K562 (cell line): ENCODE measurements around the gene PTPN5. TPM values are rescaled to one million over a fixed set of nuclear protein-coding genes. Genes with fewer than 3 reads are reported as not detected.

Source experiments
- ATAC-seq: fragments of 200-7000 bp; cut with Tn5 transposase; 3 replicates; pipeline ENCODE4 v1.9.1; 2020; ENCODE audit warnings: moderate library complexity
- BruUV-seq: library from RNA; stranded (reverse); fragments of 400-500 nt; replicated peaks from 2 replicates; lab custom pipeline; 2021; lab: Mats Ljungman, UMichigan
- CTCF ChIA-PET: fragments of 300-600 bp; formaldehyde crosslinking; extraction: SDS; loops from one replicate; lab custom pipeline; 2021; ENCODE audit warnings: low intra/inter-chr PET ratio; lab: Yijun Ruan, JAX
- POLR2A ChIA-PET: fragments of 300-600, 350-650 bp; sonication (Branson Sonifier 250); formaldehyde crosslinking; extraction: SDS; loops from one replicate; lab custom pipeline; 2021; ENCODE audit warnings: antibody characterized with exemption, inconsistent platforms; lab: Yijun Ruan, JAX
- DNase-seq, 4 experiments: peaks; one replicate each; pipeline versions ENCODE4 v3.0.0 to v3.0.0-alpha.2; 2011 to 2018; ENCODE audit warnings: low spot score in 3 of 4, mixed read lengths in 3 of 4; ENCODE audit errors: extremely low read depth in 1 of 4
- FAIRE-seq: peaks from 2 replicates; lab custom pipeline; 2011; peaks lifted over from hg19 to GRCh38; lab: Jason Lieb, UNC
- H2AFZ ChIP-seq: 2 replicates; pipeline ENCODE4 v1.6.0; 2011; ENCODE audit warnings: low read depth, low read length, control low read depth, inconsistent platforms
- H3K27ac ChIP-seq: fragments of 200-600 bp; 3 replicates; pipeline ENCODE4 v1.8.0; 2011; ENCODE audit warnings: low read depth, mild to moderate bottlenecking, control low read depth, inconsistent platforms, low read length, moderate library complexity, mixed read lengths; ENCODE audit errors: extremely low read depth
- H3K27me3 ChIP-seq, 2 experiments: fragments of 300-600 bp in 1 of 2; 2 replicates in 1 of 2; 3 replicates in 1 of 2; pipeline versions ENCODE4 v1.6.0 to v1.8.0; 2011; ENCODE audit warnings: inconsistent platforms in 2 of 2, low read length in 2 of 2, mild to moderate bottlenecking in 1 of 2, mixed read lengths in 1 of 2, moderate library complexity in 1 of 2; ENCODE audit not compliant: control insufficient read depth in 2 of 2, insufficient read depth in 2 of 2
- H3K36me3 ChIP-seq: fragments of 300-600 bp; 3 replicates; pipeline ENCODE4 v1.8.0; 2011; ENCODE audit warnings: mild to moderate bottlenecking, low read length, inconsistent platforms; ENCODE audit not compliant: control insufficient read depth, insufficient read depth
- H3K4me1 ChIP-seq, 2 experiments: fragments of 200-600 bp in 1 of 2; replicated peaks in 1 of 2; 2 replicates in 1 of 2; 3 replicates in 1 of 2; pipeline versions ENCODE4 v1.5.1 to v1.8.0; 2011; ENCODE audit warnings: inconsistent platforms in 2 of 2, low read length in 2 of 2, mild to moderate bottlenecking in 1 of 2, mixed read lengths in 1 of 2, moderate library complexity in 1 of 2; ENCODE audit not compliant: control insufficient read depth in 2 of 2, insufficient read depth in 2 of 2
- H3K4me2 ChIP-seq: 2 replicates; pipeline ENCODE4 v1.6.1; 2011; ENCODE audit warnings: low read length, control low read depth, inconsistent platforms, mixed read lengths; ENCODE audit not compliant: insufficient read depth
- H3K4me3 ChIP-seq: fragments of 200-600 bp; sonication (generic), shearing (Covaris generic); 2 replicates; pipeline ENCODE4 v1.5.1; 2016; ENCODE audit warnings: control low read depth, inconsistent platforms
- H3K79me2 ChIP-seq: fragments of 200-600 bp; 3 replicates; pipeline ENCODE4 v1.8.0; 2011; ENCODE audit warnings: low read length, inconsistent platforms; ENCODE audit not compliant: control insufficient read depth, insufficient read depth
- H3K9ac ChIP-seq, 2 experiments: 2 replicates each; pipeline versions ENCODE4 v1.6.0 to v1.6.1; 2011; ENCODE audit warnings: low read depth in 2 of 2, low read length in 2 of 2, control low read depth in 1 of 2, inconsistent platforms in 1 of 2, mild to moderate bottlenecking in 1 of 2, mixed read lengths in 1 of 2; ENCODE audit not compliant: insufficient read depth in 1 of 2
- H3K9me1 ChIP-seq: one replicate; pipeline ENCODE4 v1.6.0; 2011; ENCODE audit warnings: inconsistent platforms, mild to moderate bottlenecking, low read length, moderate library complexity; ENCODE audit not compliant: control insufficient read depth, insufficient read depth
- H3K9me3 ChIP-seq: replicated peaks from 2 replicates; pipeline ENCODE4 v1.5.1; 2011; ENCODE audit warnings: low read depth, low read length, inconsistent platforms; ENCODE audit not compliant: control insufficient read depth, insufficient read depth
- H4K20me1 ChIP-seq: replicated peaks from 2 replicates; pipeline ENCODE4 v1.6.1; 2011; ENCODE audit warnings: low read length, inconsistent platforms, mixed read lengths; ENCODE audit not compliant: control insufficient read depth, insufficient read depth
- ARID4B ChIP-seq: sonication (generic); formaldehyde crosslinking; IDR thresholded peaks from 2 replicates; pipeline ENCODE4 v1.8.0; 2022; ENCODE audit warnings: mild to moderate bottlenecking, missing genetic modification reagents
- GATAD2B ChIP-seq: fragments of 450-650 bp; IDR thresholded peaks from 2 replicates; pipeline ENCODE4 v1.6.1; 2017; ENCODE audit warnings: mild to moderate bottlenecking, borderline replicate concordance
- KLF1 ChIP-seq: fragments of 450-650 bp; IDR thresholded peaks from 2 replicates; pipeline ENCODE4 v1.6.1; 2016; ENCODE audit warnings: missing genetic modification characterization, missing compliant biosample characterization
- PHF8 ChIP-seq: fragments of 200-600 bp; sonication (generic); IDR thresholded peaks from 2 replicates; pipeline ENCODE4 v1.6.1; 2012; ENCODE audit warnings: mixed run types, mild to moderate bottlenecking, inconsistent platforms, low read length, moderate library complexity, borderline replicate concordance
- ZKSCAN1 ChIP-seq: fragments of 150-350 bp; IDR thresholded peaks from 2 replicates; pipeline ENCODE4 v1.6.1; 2016; ENCODE audit warnings: low read depth, low read length
- ZNF197 ChIP-seq: fragments of 200-800 bp; sonication (Bioruptor generic); IDR thresholded peaks from 2 replicates; pipeline ENCODE4 v1.6.1; 2016; ENCODE audit warnings: low read depth, missing genetic modification characterization, missing compliant biosample characterization
- WGBS: fragments of 100-300 bp; shearing (Covaris generic); methylation state at CpG from one replicate; pipeline ENCODE4 v1.1.6; 2016; ENCODE audit warnings: low coverage, mixed read lengths; ENCODE audit not compliant: insufficient coverage; ENCODE audit errors: missing lambda C conversion rate; 5-methylcytosine and 5-hydroxymethylcytosine counted together
- in situ Hi-C: fragments of 300-500 bp; cut with MboI; formaldehyde crosslinking; loops from 4 replicates; pipeline ENCODE4 v1.15.0; 2018; ENCODE audit warnings: inconsistent platforms, mixed read lengths
- intact Hi-C: fragments of 100-400 bp; cut with micrococcal nuclease; formaldehyde crosslinking; loops from 2 replicates; pipeline ENCODE4 v1.14.2; 2022
- polyA plus RNA-seq, 8 experiments: library from polyadenylated mRNA; depleted of rRNA in 4 of 8; stranded (reverse) in 5 of 8; unstranded in 3 of 8; fragments of >200 nt; fragmentation: Nextera tagmentation in 2 of 8; fragmentation: Illumina TruSeq in 1 of 8; extraction: Ambion mirVana in 2 of 8; extraction: Trizol in 1 of 8; gene quantifications; 2 replicates each; pipeline versions ENCODE4 v1.2.1 to v1.2.3, GENCODE V29; 2011 to 2014; ENCODE audit warnings: inconsistent platforms in 1 of 8, missing spikeins in 1 of 8
- total RNA-seq, 7 experiments: library from RNA; depleted of rRNA in 6 of 7; stranded (reverse); fragments of >200 nt in 6 of 7; fragmentation: Illumina TruSeq in 2 of 7; extraction: Trizol in 2 of 7; gene quantifications; 2 replicates each; pipeline versions ENCODE4 v1.2.1 to v1.2.3, GENCODE V29; 2011 to 2021; ENCODE audit warnings: low replicate concordance in 1 of 7
- TF ChIP-seq, protein P1 (sequence below): fragments of 450-650 bp; IDR thresholded peaks from 2 replicates; pipeline ENCODE4 v1.6.1; 2016; ENCODE audit warnings: low read depth, mild to moderate bottlenecking, moderate library complexity
- TF ChIP-seq, protein P2 (sequence below): fragments of 250-450 bp; sonication (Bioruptor Pico); IDR thresholded peaks from 2 replicates; pipeline ENCODE4 v1.5.0; 2022; ENCODE audit warnings: mild to moderate bottlenecking
- TF ChIP-seq, protein P3 (sequence below): fragments of 450-650 bp; formaldehyde crosslinking; conservative IDR thresholded peaks from 2 replicates; pipeline ENCODE4 v1.4.0; 2022; ENCODE audit warnings: mild to moderate bottlenecking, missing genetic modification characterization

PTPN5 gene
- total and polyA plus RNA-seq, 9 of the 15 experiments (the other 6 are each of a cell fraction or from before 2014, with no cell fraction given) = not detected

DNA sequence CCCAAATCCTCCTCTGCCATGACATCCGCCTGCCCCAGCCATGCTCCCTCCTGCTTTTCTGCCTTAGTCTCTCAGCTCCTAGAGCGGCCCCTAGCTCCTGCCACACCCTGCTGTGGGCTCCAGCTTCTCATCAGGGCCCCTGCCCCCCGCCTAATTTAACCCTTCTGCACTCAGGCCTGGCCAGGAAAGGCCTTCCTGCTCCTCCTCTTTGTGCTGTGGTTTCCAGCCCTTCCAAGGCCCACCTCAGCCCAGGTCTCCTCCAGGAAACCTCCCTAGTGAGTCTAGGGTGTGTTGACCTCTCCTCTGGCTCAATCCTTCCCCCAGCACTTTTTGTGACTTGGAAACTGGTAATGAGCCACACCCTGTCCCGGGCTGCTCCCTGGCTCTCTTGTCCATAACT lies 11.3 kb downstream of the PTPN5 start:
- POLR2A ChIA-PET = interaction anchor here (0.6 kb wide), 1 partner anchor 378 kb away, joined by 3 read pairs; no protein-coding TSS in a partner anchor
- BruUV-seq = no TSS peak

More for the DNA sequence above, 11.3 kb downstream of the PTPN5 start:
- CTCF ChIA-PET = no interaction called here
- H3K4me2 ChIP-seq = no peak overlapping the region
- ATAC-seq (no peak), FAIRE-seq (no peak), DNase-seq (no peak)
- no peak overlapping the region for H2AFZ ChIP-seq
- no peak overlapping the region for H3K4me3 ChIP-seq
- in situ Hi-C loops (no loop called here), intact Hi-C loops (no loop called here)
- no peaks in the 10 kb centered on the region for H4K20me1 ChIP-seq
- peaks cover 0 to 20% of the 10 kb centered on the region in 2 experiments; a peak in 3 of 5 replicates for H3K27me3 ChIP-seq
- H3K9me1 ChIP-seq = peaks cover 3% of the 10 kb centered on the region
- no peak overlapping the region for H3K9ac ChIP-seq
- 11% methylated on average over 4 of the region's 4 CpGs for WGBS
- H3K79me2 ChIP-seq = no peaks in the 10 kb centered on the region
- H3K4me1 ChIP-seq = no peaks in the 10 kb centered on the region; a peak in 1 of 5 replicates
- H3K36me3 ChIP-seq = no peaks in the 10 kb centered on the region
- no peaks in the 10 kb centered on the region for H3K9me3 ChIP-seq
- TF ChIP-seq, protein P1, sequence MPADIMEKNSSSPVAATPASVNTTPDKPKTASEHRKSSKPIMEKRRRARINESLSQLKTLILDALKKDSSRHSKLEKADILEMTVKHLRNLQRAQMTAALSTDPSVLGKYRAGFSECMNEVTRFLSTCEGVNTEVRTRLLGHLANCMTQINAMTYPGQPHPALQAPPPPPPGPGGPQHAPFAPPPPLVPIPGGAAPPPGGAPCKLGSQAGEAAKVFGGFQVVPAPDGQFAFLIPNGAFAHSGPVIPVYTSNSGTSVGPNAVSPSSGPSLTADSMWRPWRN = no peak
- TF ChIP-seq PHF8 (no peak), GATAD2B (no peak), ARID4B (CRISPR knock-in tag) (no peak), ZNF197 (CRISPR knock-in tag) (no peak), ZKSCAN1 (no peak), KLF1 (tag) (no peak)
- TF ChIP-seq, protein P2, sequence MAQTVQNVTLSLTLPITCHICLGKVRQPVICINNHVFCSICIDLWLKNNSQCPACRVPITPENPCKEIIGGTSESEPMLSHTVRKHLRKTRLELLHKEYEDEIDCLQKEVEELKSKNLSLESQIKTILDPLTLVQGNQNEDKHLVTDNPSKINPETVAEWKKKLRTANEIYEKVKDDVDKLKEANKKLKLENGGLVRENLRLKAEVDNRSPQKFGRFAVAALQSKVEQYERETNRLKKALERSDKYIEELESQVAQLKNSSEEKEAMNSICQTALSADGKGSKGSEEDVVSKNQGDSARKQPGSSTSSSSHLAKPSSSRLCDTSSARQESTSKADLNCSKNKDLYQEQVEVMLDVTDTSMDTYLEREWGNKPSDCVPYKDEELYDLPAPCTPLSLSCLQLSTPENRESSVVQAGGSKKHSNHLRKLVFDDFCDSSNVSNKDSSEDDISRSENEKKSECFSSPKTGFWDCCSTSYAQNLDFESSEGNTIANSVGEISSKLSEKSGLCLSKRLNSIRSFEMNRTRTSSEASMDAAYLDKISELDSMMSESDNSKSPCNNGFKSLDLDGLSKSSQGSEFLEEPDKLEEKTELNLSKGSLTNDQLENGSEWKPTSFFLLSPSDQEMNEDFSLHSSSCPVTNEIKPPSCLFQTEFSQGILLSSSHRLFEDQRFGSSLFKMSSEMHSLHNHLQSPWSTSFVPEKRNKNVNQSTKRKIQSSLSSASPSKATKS (CRISPR knock-in tag) = no peak
- TF ChIP-seq, protein P3, sequence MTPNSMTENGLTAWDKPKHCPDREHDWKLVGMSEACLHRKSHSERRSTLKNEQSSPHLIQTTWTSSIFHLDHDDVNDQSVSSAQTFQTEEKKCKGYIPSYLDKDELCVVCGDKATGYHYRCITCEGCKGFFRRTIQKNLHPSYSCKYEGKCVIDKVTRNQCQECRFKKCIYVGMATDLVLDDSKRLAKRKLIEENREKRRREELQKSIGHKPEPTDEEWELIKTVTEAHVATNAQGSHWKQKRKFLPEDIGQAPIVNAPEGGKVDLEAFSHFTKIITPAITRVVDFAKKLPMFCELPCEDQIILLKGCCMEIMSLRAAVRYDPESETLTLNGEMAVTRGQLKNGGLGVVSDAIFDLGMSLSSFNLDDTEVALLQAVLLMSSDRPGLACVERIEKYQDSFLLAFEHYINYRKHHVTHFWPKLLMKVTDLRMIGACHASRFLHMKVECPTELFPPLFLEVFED (CRISPR knock-in tag) = no peak
- no peak overlapping the region for H3K27ac ChIP-seq
